ENCODE results near the gene SEMA5A.

The SEMA5A gene

DNA sequence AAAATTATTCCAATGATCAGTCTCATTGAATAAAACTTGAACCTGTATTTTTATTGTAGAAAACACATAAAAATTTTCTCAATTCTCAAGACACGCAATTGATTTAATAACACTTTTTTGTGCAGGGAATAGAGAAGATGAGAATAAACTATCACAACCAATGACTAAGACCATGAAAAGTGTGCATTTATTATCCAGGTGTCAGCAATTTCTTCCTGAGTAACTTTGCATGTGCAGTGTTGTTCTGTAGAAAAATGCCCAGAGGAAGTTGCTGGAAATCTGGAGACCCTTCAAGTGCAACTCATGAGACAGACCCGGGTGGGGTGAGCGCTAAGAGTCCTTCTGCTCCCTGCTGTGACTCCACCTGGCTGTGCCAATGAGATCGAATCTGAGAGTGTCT, 405.7 kb downstream of the SEMA5A start:
- no peaks in the 10 kb centered on the region for H3K27me3 ChIP-seq (ENCODE audit: insufficient read depth, poor library complexity, severe bottlenecking)
- no peak for TF ChIP-seq POLR2AphosphoS5 (IDR thresholded peaks at IDR 0.05; ENCODE audit: low read depth)
- TF ChIP-seq SPI1 (IDR thresholded peaks at IDR 0.05; ENCODE audit: borderline replicate concordance, low read depth): no peak
- TF ChIP-seq, protein P1, sequence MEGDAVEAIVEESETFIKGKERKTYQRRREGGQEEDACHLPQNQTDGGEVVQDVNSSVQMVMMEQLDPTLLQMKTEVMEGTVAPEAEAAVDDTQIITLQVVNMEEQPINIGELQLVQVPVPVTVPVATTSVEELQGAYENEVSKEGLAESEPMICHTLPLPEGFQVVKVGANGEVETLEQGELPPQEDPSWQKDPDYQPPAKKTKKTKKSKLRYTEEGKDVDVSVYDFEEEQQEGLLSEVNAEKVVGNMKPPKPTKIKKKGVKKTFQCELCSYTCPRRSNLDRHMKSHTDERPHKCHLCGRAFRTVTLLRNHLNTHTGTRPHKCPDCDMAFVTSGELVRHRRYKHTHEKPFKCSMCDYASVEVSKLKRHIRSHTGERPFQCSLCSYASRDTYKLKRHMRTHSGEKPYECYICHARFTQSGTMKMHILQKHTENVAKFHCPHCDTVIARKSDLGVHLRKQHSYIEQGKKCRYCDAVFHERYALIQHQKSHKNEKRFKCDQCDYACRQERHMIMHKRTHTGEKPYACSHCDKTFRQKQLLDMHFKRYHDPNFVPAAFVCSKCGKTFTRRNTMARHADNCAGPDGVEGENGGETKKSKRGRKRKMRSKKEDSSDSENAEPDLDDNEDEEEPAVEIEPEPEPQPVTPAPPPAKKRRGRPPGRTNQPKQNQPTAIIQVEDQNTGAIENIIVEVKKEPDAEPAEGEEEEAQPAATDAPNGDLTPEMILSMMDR (IDR thresholded peaks at IDR 0.05; ENCODE audit: insufficient read depth, low read length): no peak
- TF ChIP-seq, protein P2, sequence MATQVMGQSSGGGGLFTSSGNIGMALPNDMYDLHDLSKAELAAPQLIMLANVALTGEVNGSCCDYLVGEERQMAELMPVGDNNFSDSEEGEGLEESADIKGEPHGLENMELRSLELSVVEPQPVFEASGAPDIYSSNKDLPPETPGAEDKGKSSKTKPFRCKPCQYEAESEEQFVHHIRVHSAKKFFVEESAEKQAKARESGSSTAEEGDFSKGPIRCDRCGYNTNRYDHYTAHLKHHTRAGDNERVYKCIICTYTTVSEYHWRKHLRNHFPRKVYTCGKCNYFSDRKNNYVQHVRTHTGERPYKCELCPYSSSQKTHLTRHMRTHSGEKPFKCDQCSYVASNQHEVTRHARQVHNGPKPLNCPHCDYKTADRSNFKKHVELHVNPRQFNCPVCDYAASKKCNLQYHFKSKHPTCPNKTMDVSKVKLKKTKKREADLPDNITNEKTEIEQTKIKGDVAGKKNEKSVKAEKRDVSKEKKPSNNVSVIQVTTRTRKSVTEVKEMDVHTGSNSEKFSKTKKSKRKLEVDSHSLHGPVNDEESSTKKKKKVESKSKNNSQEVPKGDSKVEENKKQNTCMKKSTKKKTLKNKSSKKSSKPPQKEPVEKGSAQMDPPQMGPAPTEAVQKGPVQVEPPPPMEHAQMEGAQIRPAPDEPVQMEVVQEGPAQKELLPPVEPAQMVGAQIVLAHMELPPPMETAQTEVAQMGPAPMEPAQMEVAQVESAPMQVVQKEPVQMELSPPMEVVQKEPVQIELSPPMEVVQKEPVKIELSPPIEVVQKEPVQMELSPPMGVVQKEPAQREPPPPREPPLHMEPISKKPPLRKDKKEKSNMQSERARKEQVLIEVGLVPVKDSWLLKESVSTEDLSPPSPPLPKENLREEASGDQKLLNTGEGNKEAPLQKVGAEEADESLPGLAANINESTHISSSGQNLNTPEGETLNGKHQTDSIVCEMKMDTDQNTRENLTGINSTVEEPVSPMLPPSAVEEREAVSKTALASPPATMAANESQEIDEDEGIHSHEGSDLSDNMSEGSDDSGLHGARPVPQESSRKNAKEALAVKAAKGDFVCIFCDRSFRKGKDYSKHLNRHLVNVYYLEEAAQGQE (IDR thresholded peaks at IDR 0.05; ENCODE audit: insufficient replicate concordance, low read depth): no peak
- TF ChIP-seq GABPA (IDR thresholded peaks at IDR 0.05; ENCODE audit: low read depth): no peak
- no peak for DNase-seq (ENCODE audit: low read depth in 1 of 2, low spot score in 1 of 2)
- no peak overlapping the region for H3K4me3 ChIP-seq (replicated peaks; ENCODE audit: insufficient read depth, low read length)
- no peak overlapping the region for H3K27ac ChIP-seq (replicated peaks)

DNA sequence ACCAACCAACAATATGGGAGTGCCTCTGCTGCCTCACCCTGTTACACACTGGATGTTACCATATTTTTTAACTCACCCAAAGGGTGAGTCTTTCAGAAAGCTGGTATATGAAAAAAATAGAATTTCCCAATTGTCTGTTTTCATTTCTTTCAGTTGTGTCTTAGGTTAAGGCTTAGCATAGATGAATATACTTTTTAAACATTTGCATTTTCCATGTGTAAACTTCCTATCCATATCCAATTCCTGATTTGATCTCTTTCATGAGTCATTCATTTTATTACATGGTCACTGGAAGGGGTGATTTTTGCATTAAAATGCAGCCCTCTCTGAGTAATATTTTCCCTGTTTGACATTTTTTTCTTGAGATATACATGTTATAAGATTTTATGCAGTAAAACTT, 406.5 kb downstream of the SEMA5A start:
- Histone ChIP-seq H3K4me3 (replicated peaks; ENCODE audit: insufficient read depth, low read length) (no peak overlapping the region), H3K27ac (replicated peaks) (no peak overlapping the region)
- no peak for DNase-seq (ENCODE audit: low read depth in 1 of 2, low spot score in 1 of 2)

DNA sequence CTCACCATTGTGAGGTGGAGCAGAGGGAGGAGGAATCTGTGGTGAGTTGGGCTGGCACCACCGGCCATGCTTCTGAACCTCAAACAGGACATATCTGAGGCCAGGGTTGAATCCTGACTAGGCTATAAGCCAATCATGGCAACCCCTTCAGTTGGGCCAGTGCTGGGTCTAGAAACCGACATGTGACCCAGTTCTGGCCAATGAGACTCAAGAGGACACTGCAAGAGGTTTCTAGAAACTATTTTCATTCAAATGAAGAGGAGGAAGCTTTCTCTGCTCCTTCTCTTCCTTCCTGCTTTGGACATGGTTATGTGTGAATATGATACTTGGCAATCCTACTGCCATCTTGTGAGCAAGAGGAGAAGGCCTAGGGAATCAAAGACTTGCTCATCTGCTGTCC, 417.7 kb downstream of the SEMA5A start:
- Histone ChIP-seq H3K27ac (replicated peaks) (no peak overlapping the region), H3K4me3 (replicated peaks; ENCODE audit: insufficient read depth, low read length) (no peak overlapping the region), H3K27me3 (ENCODE audit: insufficient read depth, poor library complexity, severe bottlenecking) (no peaks in the 10 kb centered on the region)
- DNase-seq (ENCODE audit: low read depth in 1 of 2, low spot score in 1 of 2): no peak
- TF ChIP-seq, protein P2 (IDR thresholded peaks at IDR 0.05; ENCODE audit: insufficient replicate concordance, low read depth): no peak
- TF ChIP-seq SPI1 (IDR thresholded peaks at IDR 0.05; ENCODE audit: borderline replicate concordance, low read depth) (no peak), POLR2AphosphoS5 (IDR thresholded peaks at IDR 0.05; ENCODE audit: low read depth) (no peak), GABPA (IDR thresholded peaks at IDR 0.05; ENCODE audit: low read depth) (no peak)
- TF ChIP-seq, protein P1 (IDR thresholded peaks at IDR 0.05; ENCODE audit: insufficient read depth, low read length): no peak

More for the DNA sequence above, 406.5 kb downstream of the SEMA5A start:
- no peak for TF ChIP-seq SPI1 (IDR thresholded peaks at IDR 0.05; ENCODE audit: borderline replicate concordance, low read depth)
- no peak for TF ChIP-seq POLR2AphosphoS5 (IDR thresholded peaks at IDR 0.05; ENCODE audit: low read depth)
- no peak for TF ChIP-seq GABPA (IDR thresholded peaks at IDR 0.05; ENCODE audit: low read depth)
- TF ChIP-seq, protein P2 (IDR thresholded peaks at IDR 0.05; ENCODE audit: insufficient replicate concordance, low read depth): no peak
- TF ChIP-seq, protein P1 (IDR thresholded peaks at IDR 0.05; ENCODE audit: insufficient read depth, low read length): no peak
- no peaks in the 10 kb centered on the region for H3K27me3 ChIP-seq (ENCODE audit: insufficient read depth, poor library complexity, severe bottlenecking)
